HepG2 (cell line): ENCODE data around the gene OR6S1. TPM values are rescaled to one million over a fixed set of nuclear protein-coding genes. Genes with fewer than 3 reads are reported as not detected.

Experiments
- ATAC-seq: fragments of 200-7000 bp; cut with Tn5 transposase; 3 replicates; pipeline ENCODE4 v1.9.1; 2020; ENCODE audit warnings: mild to moderate bottlenecking, moderate library complexity
- BruUV-seq: library from RNA; stranded (reverse); fragments of 400-500 nt; replicated peaks from 2 replicates; lab custom pipeline; 2021; lab: Mats Ljungman, UMichigan
- CTCF ChIA-PET: fragments of 300-600 bp; formaldehyde crosslinking; extraction: SDS; loops from one replicate; lab custom pipeline; 2021; ENCODE audit warnings: low total read pairs, inconsistent platforms, low intra/inter-chr PET ratio; lab: Yijun Ruan, JAX
- POLR2A ChIA-PET: fragments of 350-600 bp; sonication (Branson Sonifier 250); formaldehyde crosslinking; loops from one replicate; lab custom pipeline; 2020; ENCODE audit warnings: antibody characterized with exemption, inconsistent platforms; lab: Yijun Ruan, JAX
- DNase-seq: peaks from one replicate; pipeline ENCODE4 v3.0.0-alpha.2; 2015; ENCODE audit warnings: low spot score
- FAIRE-seq: peaks from 3 replicates; lab custom pipeline; 2011; peaks lifted over from hg19 to GRCh38; lab: Jason Lieb, UNC
- H2AFZ ChIP-seq: one replicate; pipeline ENCODE4 v1.6.1; 2011; ENCODE audit warnings: low read length, inconsistent platforms
- H3K27ac ChIP-seq: fragments of 300-600 bp; 3 replicates; pipeline ENCODE4 v1.8.0; 2011; ENCODE audit warnings: mixed run types, mild to moderate bottlenecking, mixed read lengths, low read length, inconsistent platforms; ENCODE audit not compliant: insufficient read depth; ENCODE audit errors: extremely low read length
- H3K27me3 ChIP-seq, 2 experiments: fragments of 200-600 bp in 1 of 2; 2 replicates in 1 of 2; 3 replicates in 1 of 2; pipeline versions ENCODE4 v1.6.0 to v1.8.0; 2011; ENCODE audit warnings: low read length in 2 of 2, mild to moderate bottlenecking in 2 of 2, moderate library complexity in 2 of 2, inconsistent platforms in 1 of 2; ENCODE audit not compliant: insufficient read depth in 2 of 2, control insufficient read depth in 1 of 2
- H3K36me3 ChIP-seq, 2 experiments: fragments of 200-600 bp in 1 of 2; replicated peaks in 1 of 2; 2 replicates in 1 of 2; 3 replicates in 1 of 2; pipeline versions ENCODE4 v1.5.1 to v1.8.0; 2011; ENCODE audit warnings: low read length in 2 of 2, inconsistent platforms in 1 of 2; ENCODE audit not compliant: insufficient read depth in 2 of 2, control insufficient read depth in 1 of 2
- H3K4me1 ChIP-seq: 2 replicates; pipeline ENCODE4 v1.5.1; 2012; ENCODE audit warnings: low read length, inconsistent platforms; ENCODE audit not compliant: insufficient read depth
- H3K4me2 ChIP-seq: 2 replicates; pipeline ENCODE4 v1.6.0; 2011; ENCODE audit warnings: low read depth, low read length, inconsistent platforms
- H3K4me3 ChIP-seq, 3 experiments: fragments of 200-600 bp in 1 of 3; sonication (generic), shearing (Covaris generic) in 1 of 3; replicated peaks in 1 of 3; 2 replicates each; pipeline ENCODE4 v1.5.1; 2011 to 2016; ENCODE audit warnings: low read length in 3 of 3, inconsistent platforms in 2 of 3, low read depth in 2 of 3, mild to moderate bottlenecking in 2 of 3, control low read depth in 1 of 3, mixed read lengths in 1 of 3; ENCODE audit not compliant: insufficient read depth in 1 of 3
- H3K79me2 ChIP-seq: one replicate; pipeline ENCODE4 v1.6.1; 2011; ENCODE audit warnings: low read length, inconsistent platforms; ENCODE audit not compliant: insufficient read depth
- H3K9ac ChIP-seq: 2 replicates; pipeline ENCODE4 v1.6.0; 2011; ENCODE audit warnings: mild to moderate bottlenecking, low read depth, low read length, inconsistent platforms; ENCODE audit not compliant: insufficient read depth
- H3K9me3 ChIP-seq: 2 replicates; pipeline ENCODE4 v1.5.1; 2012; ENCODE audit warnings: mild to moderate bottlenecking, low read length
- H4K20me1 ChIP-seq: 2 replicates; pipeline ENCODE4 v1.6.0; 2011; ENCODE audit warnings: inconsistent platforms, mild to moderate bottlenecking, low read length, moderate library complexity; ENCODE audit not compliant: insufficient read depth
- ATF4 ChIP-seq, 2 experiments: fragments of 450-650 bp in 1 of 2; sonication (generic) in 1 of 2; formaldehyde crosslinking; IDR thresholded peaks; 2 replicates each; pipeline versions ENCODE4 v1.5.0 to v1.8.0; 2020 to 2022; ENCODE audit warnings: mild to moderate bottlenecking in 1 of 2, missing genetic modification reagents in 1 of 2
- BRCA1 ChIP-seq: sonication (generic); formaldehyde crosslinking; IDR thresholded peaks from 2 replicates; pipeline ENCODE4 v1.4.0; 2020; ENCODE audit warnings: missing genetic modification reagents
- DNMT1 ChIP-seq: sonication (generic); formaldehyde crosslinking; IDR thresholded peaks from 2 replicates; pipeline ENCODE4 v1.5.1; 2020; ENCODE audit warnings: mild to moderate bottlenecking, missing genetic modification reagents
- GRHL1 ChIP-seq: sonication (generic); formaldehyde crosslinking; conservative IDR thresholded peaks from 2 replicates; pipeline ENCODE4 v1.8.0; 2022; ENCODE audit warnings: missing genetic modification reagents
- HES4 ChIP-seq: sonication (generic); formaldehyde crosslinking; IDR thresholded peaks from 2 replicates; pipeline ENCODE4 v1.9.0; 2021; ENCODE audit warnings: mild to moderate bottlenecking, missing genetic modification reagents, borderline replicate concordance
- KAT2B ChIP-seq: fragments of 150-350 bp; IDR thresholded peaks from 2 replicates; pipeline ENCODE4 v1.6.1; 2014; ENCODE audit warnings: low read depth, low read length, borderline replicate concordance
- KAT7 ChIP-seq: IDR thresholded peaks from 2 replicates; pipeline ENCODE4 v1.6.1; 2018; ENCODE audit warnings: borderline replicate concordance, missing compliant biosample characterization
- MAFG ChIP-seq: sonication (generic); formaldehyde crosslinking; IDR thresholded peaks from 2 replicates; pipeline ENCODE4 v1.5.1; 2020; ENCODE audit warnings: mild to moderate bottlenecking, missing genetic modification reagents
- MAFK ChIP-seq, 2 experiments: IDR thresholded peaks in 1 of 2; conservative IDR thresholded peaks in 1 of 2; 2 replicates each; pipeline ENCODE4 v1.6.1; 2011; ENCODE audit warnings: improper control_type of control experiment in 2 of 2, low read length in 2 of 2
- MAX ChIP-seq: IDR thresholded peaks from 2 replicates; pipeline ENCODE4 v1.6.1; 2012; ENCODE audit warnings: inconsistent platforms
- ZNF292 ChIP-seq: sonication (generic); formaldehyde crosslinking; IDR thresholded peaks from 2 replicates; pipeline ENCODE4 v1.8.1; 2022; ENCODE audit warnings: mild to moderate bottlenecking, low read depth, missing genetic modification reagents, borderline replicate concordance
- ZNF331 ChIP-seq: sonication (generic); formaldehyde crosslinking; IDR thresholded peaks from 2 replicates; pipeline ENCODE4 v1.4.0; 2020; ENCODE audit warnings: missing genetic modification reagents
- ZNF530 ChIP-seq: sonication (generic); formaldehyde crosslinking; IDR thresholded peaks from 2 replicates; pipeline ENCODE4 v1.5.0; 2020; ENCODE audit warnings: low read depth, mild to moderate bottlenecking, missing genetic modification reagents
- ZNF597 ChIP-seq: sonication (generic); formaldehyde crosslinking; IDR thresholded peaks from 2 replicates; pipeline ENCODE4 v1.5.0; 2020; ENCODE audit warnings: missing genetic modification reagents
- ZNF777 ChIP-seq: sonication (generic); formaldehyde crosslinking; IDR thresholded peaks from 2 replicates; pipeline ENCODE4 v1.4.0; 2020; ENCODE audit warnings: missing genetic modification reagents
- ZNF879 ChIP-seq: sonication (generic); formaldehyde crosslinking; IDR thresholded peaks from 2 replicates; pipeline ENCODE4 v1.8.1; 2023; ENCODE audit warnings: missing genetic modification reagents
- WGBS: methylation state at CpG from one replicate; pipeline ENCODE4 v1.1.6; 2017; ENCODE audit warnings: low lambda C conversion rate; 5-methylcytosine and 5-hydroxymethylcytosine counted together
- in situ Hi-C: cut with HindIII; loops from 2 replicates; pipeline ENCODE4 v1.10.0; 2017; ENCODE audit warnings: low pct_unique_long_range_greater_than_20kb; ENCODE audit not compliant: extremely low pct_ligation_motif_present
- intact Hi-C: fragments of 100-400 bp; cut with micrococcal nuclease; formaldehyde crosslinking; loops from one replicate; pipeline ENCODE4 v1.10.0; 2022; ENCODE audit not compliant: unreplicated experiment
- polyA plus RNA-seq, 8 experiments: library from polyadenylated mRNA; depleted of rRNA in 3 of 8; stranded (reverse) in 7 of 8; unstranded in 1 of 8; fragments of >200 nt; fragmentation: Illumina TruSeq in 4 of 8; extraction: Trizol in 4 of 8; gene quantifications; 2 replicates each; pipeline versions ENCODE4 v1.2.1 to v1.2.3, GENCODE V29; 2011 to 2016; ENCODE audit warnings: low read depth in 4 of 8, missing spikeins in 1 of 8, mixed read lengths in 1 of 8; ENCODE audit not compliant: insufficient read depth in 1 of 8
- total RNA-seq, 5 experiments: library from RNA; depleted of rRNA; stranded (reverse); fragments of >200 nt; fragmentation: Illumina TruSeq; extraction: Trizol; gene quantifications; 2 replicates each; pipeline ENCODE4 v1.2.3, GENCODE V29; 2016; ENCODE audit warnings: low read depth in 1 of 5
- TF ChIP-seq, protein P1 (sequence below): sonication (generic); formaldehyde crosslinking; IDR thresholded peaks from 2 replicates; pipeline ENCODE4 v1.8.1; 2023; ENCODE audit warnings: mild to moderate bottlenecking, missing genetic modification reagents

OR6S1 gene
- total and polyA plus RNA-seq, 2 of the 13 experiments (the other 11 are each of a cell fraction or from before 2014, with no cell fraction given): 0.09 TPM; not detected in 1

GRCh38 chr14:20644520-20644919 is 3.0 kb upstream of the OR6S1 start:
- no peaks in the 10 kb centered on the region for H3K36me3 ChIP-seq
- FAIRE-seq: no peak
- no peak for ATAC-seq
- H4K20me1 ChIP-seq: no peaks in the 10 kb centered on the region
- H3K27ac ChIP-seq: no peak overlapping the region
- no TSS peak for BruUV-seq
- ChIA-PET POLR2A (no interaction called here), CTCF (no interaction called here)
- H3K79me2 ChIP-seq: no peaks in the 10 kb centered on the region
- H3K4me2 ChIP-seq: no peak overlapping the region
- no peak overlapping the region for H2AFZ ChIP-seq
- intact Hi-C loops: no loop called here
- in situ Hi-C loops: no loop called here
- WGBS: 54% methylated on average over 2 of the region's 2 CpGs
- no peak for DNase-seq
- no peak overlapping the region for H3K9ac ChIP-seq
- no peaks in the 10 kb centered on the region for H3K4me1 ChIP-seq
- H3K9me3 ChIP-seq: no peaks in the 10 kb centered on the region
- no peak overlapping the region for H3K4me3 ChIP-seq
- TF ChIP-seq GRHL1 (CRISPR knock-in tag) (no peak), ZNF879 (CRISPR knock-in tag) (no peak), BRCA1 (CRISPR knock-in tag) (no peak), ZNF530 (CRISPR knock-in tag) (no peak), ZNF597 (CRISPR knock-in tag) (no peak), KAT7 (CRISPR knock-in tag) (no peak), DNMT1 (CRISPR knock-in tag) (no peak), MAX (no peak), MAFK (conservative IDR thresholded peaks at IDR 0.05 in 1 of 2, IDR thresholded peaks at IDR 0.05 in 1 of 2; ENCODE audit: low read length in 2 of 2) (no peak), ZNF331 (CRISPR knock-in tag) (no peak), ZNF292 (no peak), ATF4 (CRISPR knock-in tag; IDR thresholded peaks at IDR 0.05) (no peak), HES4 (CRISPR knock-in tag) (no peak), KAT2B (no peak), ZNF777 (no peak), MAFG (no peak)
- TF ChIP-seq, protein P1, sequence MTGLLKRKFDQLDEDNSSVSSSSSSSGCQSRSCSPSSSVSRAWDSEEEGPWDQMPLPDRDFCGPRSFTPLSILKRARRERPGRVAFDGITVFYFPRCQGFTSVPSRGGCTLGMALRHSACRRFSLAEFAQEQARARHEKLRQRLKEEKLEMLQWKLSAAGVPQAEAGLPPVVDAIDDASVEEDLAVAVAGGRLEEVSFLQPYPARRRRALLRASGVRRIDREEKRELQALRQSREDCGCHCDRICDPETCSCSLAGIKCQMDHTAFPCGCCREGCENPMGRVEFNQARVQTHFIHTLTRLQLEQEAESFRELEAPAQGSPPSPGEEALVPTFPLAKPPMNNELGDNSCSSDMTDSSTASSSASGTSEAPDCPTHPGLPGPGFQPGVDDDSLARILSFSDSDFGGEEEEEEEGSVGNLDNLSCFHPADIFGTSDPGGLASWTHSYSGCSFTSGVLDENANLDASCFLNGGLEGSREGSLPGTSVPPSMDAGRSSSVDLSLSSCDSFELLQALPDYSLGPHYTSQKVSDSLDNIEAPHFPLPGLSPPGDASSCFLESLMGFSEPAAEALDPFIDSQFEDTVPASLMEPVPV: no peak
- H3K27me3 ChIP-seq: peaks cover 0 to 6% of the 10 kb centered on the region in 2 experiments; a peak in 1 of 5 replicates
